Measurements from ENCODE around the gene MLLT1. TPM values are rescaled to one million over a fixed set of nuclear protein-coding genes. Genes with fewer than 3 reads are reported as not detected.

The MLLT1 gene
- total and polyA plus RNA-seq, 2 experiments from 2014 or later, result 13.3 to 19.1 TPM

DNA sequence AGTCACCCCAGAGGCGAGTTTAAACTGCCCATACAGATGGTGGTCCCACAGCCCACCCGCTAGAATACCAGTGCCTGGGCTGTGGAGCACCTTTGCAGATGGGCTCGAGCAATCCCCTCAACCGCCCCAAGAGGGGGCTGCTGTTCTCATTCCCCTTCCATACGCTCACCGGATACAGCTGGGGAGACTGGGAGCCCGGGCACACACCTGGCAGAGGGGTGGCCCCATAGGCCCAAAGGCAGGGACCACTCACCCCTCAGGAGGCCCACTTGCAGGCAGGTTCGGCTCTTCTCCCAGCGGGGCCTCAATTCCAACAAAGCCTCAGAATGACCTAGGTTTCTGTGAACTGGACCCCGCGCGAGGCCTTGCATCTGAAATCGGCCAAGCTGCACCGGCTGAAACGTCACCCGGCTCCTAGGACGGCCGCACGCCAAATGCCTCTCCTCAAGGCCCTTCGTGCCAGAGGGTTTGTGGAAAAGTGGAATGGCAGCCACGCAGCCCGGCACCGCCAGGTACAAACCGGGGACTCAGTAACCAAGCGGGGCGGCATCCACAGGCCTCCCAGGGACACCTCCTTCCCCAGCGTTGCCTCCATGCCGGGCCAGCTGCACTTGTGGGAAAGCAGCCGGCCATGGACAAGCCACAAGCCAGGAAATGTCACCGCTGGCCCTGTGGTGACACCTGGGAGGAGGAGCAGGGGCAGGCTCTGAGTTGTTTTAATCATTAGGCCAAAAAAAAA is 18.7 kb downstream of the MLLT1 start:
- Histone ChIP-seq H3K27ac (no peak overlapping the region), H3K9me3 (ENCODE audit: low read depth) (no peaks in the 10 kb centered on the region), H4K20me1 (ENCODE audit: insufficient read depth) (no peaks in the 10 kb centered on the region), H3K9ac (no peak overlapping the region), H3K79me2 (ENCODE audit: insufficient read depth) (peaks cover 100% of the 10 kb centered on the region), H3K27me3 (replicated peaks; ENCODE audit: insufficient read depth) (no peaks in the 10 kb centered on the region), H3F3A (ENCODE audit: insufficient read depth) (no peaks in the 10 kb centered on the region), H3K4me2 (ENCODE audit: unreplicated experiment) (no peak overlapping the region), H3K36me3 (ENCODE audit: low read depth) (peaks cover 20% of the 10 kb centered on the region; the same call in 1 of the 2 replicates), H3K4me3 (no peak overlapping the region), H3K4me1 (ENCODE audit: insufficient read depth) (no peaks in the 10 kb centered on the region), H3K9me2 (ENCODE audit: insufficient read depth) (no peaks in the 10 kb centered on the region), H2AFZ (no peak overlapping the region)
- WGBS, 2 experiments (ENCODE audit: low coverage in 1 of 2, low lambda C conversion rate in 2 of 2, missing lambda C conversion rate in 2 of 2), result 91 to 93% methylated on average over 25 to 30 of the region's 30 CpGs
- DNase-seq, result peak; percentile 44
- TF ChIP-seq EZH2 (IDR thresholded peaks at IDR 0.05; ENCODE audit: insufficient read depth, poor library complexity, severe bottlenecking), result no peak
- TF ChIP-seq EZH2phosphoT487 (IDR thresholded peaks at IDR 0.05; ENCODE audit: insufficient read depth, low read depth), result no peak
- in situ Hi-C loops (cut with MboI), result no loop called here

DNA sequence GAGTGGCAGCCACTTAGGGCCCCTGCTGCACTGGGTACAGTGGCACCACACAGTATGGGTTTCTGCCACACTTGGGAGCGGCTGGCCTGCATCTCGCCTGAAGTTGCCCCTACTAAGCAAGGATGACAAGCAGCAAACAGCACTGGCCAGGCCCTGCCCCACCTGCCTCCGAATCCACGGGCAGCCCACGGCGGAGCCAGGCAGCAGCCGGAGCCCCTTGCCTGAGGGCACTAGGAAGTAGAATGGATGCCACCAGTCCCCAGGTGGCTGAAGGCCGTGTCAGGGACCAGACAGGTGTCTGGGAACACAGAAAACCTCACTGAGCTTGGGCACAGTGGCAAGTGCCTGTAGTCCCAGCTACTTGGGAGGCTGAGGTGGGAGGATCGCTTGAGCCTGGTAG is 19.4 kb downstream of the MLLT1 start:
- Histone ChIP-seq H3K27ac (no peak overlapping the region), H2AFZ (no peak overlapping the region), H3K36me3 (ENCODE audit: low read depth) (peaks cover 20% of the 10 kb centered on the region; the same call in 1 of the 2 replicates), H3K9ac (no peak overlapping the region), H3K9me2 (ENCODE audit: insufficient read depth) (no peaks in the 10 kb centered on the region), H3F3A (ENCODE audit: insufficient read depth) (no peaks in the 10 kb centered on the region), H3K27me3 (replicated peaks; ENCODE audit: insufficient read depth) (no peaks in the 10 kb centered on the region), H4K20me1 (ENCODE audit: insufficient read depth) (no peaks in the 10 kb centered on the region), H3K4me3 (no peak overlapping the region), H3K79me2 (ENCODE audit: insufficient read depth) (peaks cover 100% of the 10 kb centered on the region), H3K9me3 (ENCODE audit: low read depth) (no peaks in the 10 kb centered on the region), H3K4me1 (ENCODE audit: insufficient read depth) (no peaks in the 10 kb centered on the region), H3K4me2 (ENCODE audit: unreplicated experiment) (no peak overlapping the region)
- in situ Hi-C loops (cut with MboI), result no loop called here
- no peak for DNase-seq
- WGBS, 2 experiments (ENCODE audit: low coverage in 1 of 2, low lambda C conversion rate in 2 of 2, missing lambda C conversion rate in 2 of 2), result 91 to 97% methylated on average over 9 of the region's 9 CpGs
- no peak for TF ChIP-seq EZH2phosphoT487 (IDR thresholded peaks at IDR 0.05; ENCODE audit: insufficient read depth, low read depth)
- TF ChIP-seq EZH2 (IDR thresholded peaks at IDR 0.05; ENCODE audit: insufficient read depth, poor library complexity, severe bottlenecking), result no peak

DNA sequence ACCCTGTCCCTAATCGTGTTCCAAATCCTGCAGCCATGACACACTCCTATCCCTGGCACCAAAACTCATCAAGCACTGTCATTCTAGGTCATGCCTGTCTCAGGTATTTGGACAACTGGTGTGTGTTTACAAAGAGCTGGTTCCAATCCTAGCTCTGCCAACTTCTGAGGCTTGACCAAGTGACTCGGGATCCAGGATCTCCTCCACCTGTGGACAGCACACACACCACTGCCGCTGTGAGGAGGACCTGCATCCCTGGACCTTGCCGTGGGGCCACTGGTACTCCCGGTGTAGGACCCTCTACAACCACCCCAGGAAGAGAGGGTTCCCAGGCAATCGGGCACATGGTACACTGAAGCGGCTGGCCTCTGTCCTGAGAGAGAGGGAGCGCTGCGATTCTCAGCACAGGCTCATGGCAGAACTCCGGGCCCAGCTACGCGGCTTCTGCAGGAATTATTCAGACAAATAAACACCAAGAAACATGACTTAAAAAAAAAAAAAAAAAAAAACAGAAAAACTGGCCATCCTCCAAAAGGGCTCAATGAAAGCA is 20.4 kb downstream of the MLLT1 start:
- Histone ChIP-seq H3K9me3 (ENCODE audit: low read depth) (no peaks in the 10 kb centered on the region), H3K4me1 (ENCODE audit: insufficient read depth) (no peaks in the 10 kb centered on the region), H2AFZ (no peak overlapping the region), H3K27me3 (replicated peaks; ENCODE audit: insufficient read depth) (no peaks in the 10 kb centered on the region), H4K20me1 (ENCODE audit: insufficient read depth) (no peaks in the 10 kb centered on the region), H3K4me3 (no peak overlapping the region), H3F3A (ENCODE audit: insufficient read depth) (no peaks in the 10 kb centered on the region), H3K9me2 (ENCODE audit: insufficient read depth) (no peaks in the 10 kb centered on the region), H3K36me3 (ENCODE audit: low read depth) (peaks cover 20% of the 10 kb centered on the region; the same call in 1 of the 2 replicates), H3K9ac (no peak overlapping the region), H3K4me2 (ENCODE audit: unreplicated experiment) (no peak overlapping the region), H3K27ac (no peak overlapping the region), H3K79me2 (ENCODE audit: insufficient read depth) (peaks cover 100% of the 10 kb centered on the region)
- no peak for DNase-seq
- in situ Hi-C loops (cut with MboI), result no loop called here
- no peak for TF ChIP-seq EZH2phosphoT487 (IDR thresholded peaks at IDR 0.05; ENCODE audit: insufficient read depth, low read depth)
- TF ChIP-seq EZH2 (IDR thresholded peaks at IDR 0.05; ENCODE audit: insufficient read depth, poor library complexity, severe bottlenecking), result no peak
- WGBS, 2 experiments (ENCODE audit: low coverage in 1 of 2, low lambda C conversion rate in 2 of 2, missing lambda C conversion rate in 2 of 2), result 50 to 51% methylated on average over 12 of the region's 12 CpGs

DNA sequence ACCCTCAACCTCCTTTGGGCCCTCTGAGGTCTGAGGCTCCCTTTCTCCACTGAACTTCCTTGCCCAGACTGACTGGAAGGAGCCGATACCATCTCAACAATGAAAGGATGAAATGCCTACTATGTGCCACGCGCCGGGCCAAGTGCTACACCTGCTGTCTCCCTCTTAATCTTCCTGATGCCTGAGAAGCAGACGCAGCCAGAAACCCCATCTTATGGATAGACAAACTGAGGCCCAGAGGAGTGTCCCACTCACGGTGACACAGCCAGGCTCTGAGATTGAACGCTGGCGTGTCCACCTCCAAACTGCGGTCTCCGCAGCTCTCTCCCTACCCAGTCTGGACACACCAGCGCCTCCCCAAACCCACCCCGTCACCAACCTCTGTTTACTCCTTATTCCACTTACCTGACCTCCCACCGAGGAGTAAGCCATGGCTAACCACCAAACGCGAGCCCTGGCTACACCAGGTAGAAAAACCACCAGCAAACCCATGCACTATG is 20.9 kb downstream of the MLLT1 start:
- H3K4me1 ChIP-seq (ENCODE audit: insufficient read depth), result no peaks in the 10 kb centered on the region
- H3K79me2 ChIP-seq (ENCODE audit: insufficient read depth), result peaks cover 100% of the 10 kb centered on the region
- H3K9me2 ChIP-seq (ENCODE audit: insufficient read depth), result no peaks in the 10 kb centered on the region
- H3K4me2 ChIP-seq (ENCODE audit: unreplicated experiment), result no peak overlapping the region
- WGBS, 2 experiments (ENCODE audit: low coverage in 1 of 2, low lambda C conversion rate in 2 of 2, missing lambda C conversion rate in 2 of 2), result 94 to 96% methylated on average over 15 of the region's 15 CpGs
- H3K9ac ChIP-seq, result no peak overlapping the region
- no peaks in the 10 kb centered on the region for H3K9me3 ChIP-seq (ENCODE audit: low read depth)
- no peaks in the 10 kb centered on the region for H3K27me3 ChIP-seq (replicated peaks; ENCODE audit: insufficient read depth)
- no peak for DNase-seq
- H3F3A ChIP-seq (ENCODE audit: insufficient read depth), result no peaks in the 10 kb centered on the region
- H4K20me1 ChIP-seq (ENCODE audit: insufficient read depth), result 0 out of 2 replicates have a peak, but pooled peaks cover under 1% of the 10 kb centered on the region
- peaks cover 20% of the 10 kb centered on the region; the same call in 1 of the 2 replicates for H3K36me3 ChIP-seq (ENCODE audit: low read depth)
- H3K27ac ChIP-seq, result no peak overlapping the region
- TF ChIP-seq EZH2phosphoT487 (IDR thresholded peaks at IDR 0.05; ENCODE audit: insufficient read depth, low read depth) (no peak), EZH2 (IDR thresholded peaks at IDR 0.05; ENCODE audit: insufficient read depth, poor library complexity, severe bottlenecking) (no peak)
- H3K4me3 ChIP-seq, result no peak overlapping the region
- no peak overlapping the region for H2AFZ ChIP-seq
- in situ Hi-C loops (cut with MboI), result no loop called here

Data from GM23248 (cell line).